Right hindlimb (tissue), 1 donor: Measurements from ENCODE around the gene LRCOL1.
"Not testable (repeated sequence)": the region's sequence is repeated elsewhere in the genome, so short reads cannot be mapped to it uniquely, and the experiment has no call there.

ENCODE experiments used
- DNase-seq: peaks from one replicate; pipeline ENCODE4 v3.0.0-alpha.2; 2018

LRCOL1 gene

GRCh38 chr12:132600048-132601032, 10.0 kb downstream of the LRCOL1 start:
- peak; percentile 87 for DNase-seq

- DNase-seq: not testable (repeated sequence)
These were observed 10.9 kb downstream of the LRCOL1 start for GRCh38 chr12:132599502-132599901.

- peak; percentile 70 for DNase-seq
These were observed 12.8 kb downstream of the LRCOL1 start for GRCh38 chr12:132597333-132598316.

- DNase-seq: no peak
These were observed 14.4 kb downstream of the LRCOL1 start for GRCh38 chr12:132596016-132596415.

- no peak for DNase-seq
These were observed 15.2 kb downstream of the LRCOL1 start for GRCh38 chr12:132595183-132595582.

- peak; percentile 94 for DNase-seq
These were observed 16.4 kb downstream of the LRCOL1 start for GRCh38 chr12:132593938-132594358.

GRCh38 chr12:132593521-132593920, 16.9 kb downstream of the LRCOL1 start:
- DNase-seq: peak; percentile 19

GRCh38 chr12:132593071-132593470, 17.3 kb downstream of the LRCOL1 start:
- DNase-seq: no peak

GRCh38 chr12:132592282-132592970, 18.0 kb downstream of the LRCOL1 start:
- no peak for DNase-seq

- DNase-seq: no peak
These were observed 19.1 kb downstream of the LRCOL1 start for GRCh38 chr12:132591107-132591935.

GRCh38 chr12:132588821-132589669, 21.3 kb downstream of the LRCOL1 start:
- DNase-seq: no peak

- no peak for DNase-seq
These were observed 22.1 kb downstream of the LRCOL1 start for GRCh38 chr12:132588319-132588718.

GRCh38 chr12:132587781-132588180, 22.6 kb downstream of the LRCOL1 start:
- no peak for DNase-seq

GRCh38 chr12:132586929-132587328, 23.5 kb downstream of the LRCOL1 start:
- no peak for DNase-seq

GRCh38 chr12:132585177-132585576, 25.2 kb downstream of the LRCOL1 start:
- no peak for DNase-seq

GRCh38 chr12:132584429-132584828, 26.0 kb downstream of the LRCOL1 start:
- DNase-seq: no peak

GRCh38 chr12:132583736-132584135, 26.6 kb downstream of the LRCOL1 start:
- no peak for DNase-seq

GRCh38 chr12:132583411-132583710, 27.0 kb downstream of the LRCOL1 start:
- DNase-seq: no peak

GRCh38 chr12:132582582-132583410, 27.6 kb downstream of the LRCOL1 start:
- no peak for DNase-seq

GRCh38 chr12:132582058-132582420, 28.3 kb downstream of the LRCOL1 start:
- DNase-seq: no peak
